IMR-90 (cell line): ENCODE data around the gene FAM171A1. TPM values are rescaled to one million over a fixed set of nuclear protein-coding genes. Genes with fewer than 3 reads are reported as not detected.

Source experiments
- ATAC-seq: fragments of 200-7000 bp; cut with Tn5 transposase; 2 replicates; pipeline ENCODE4 v1.9.1; 2020; ENCODE audit warnings: low read depth, mild to moderate bottlenecking, moderate library complexity
- BruUV-seq: library from RNA; stranded (reverse); fragments of 400-500 nt; replicated peaks from 2 replicates; lab custom pipeline; 2021; lab: Mats Ljungman, UMichigan
- CTCF ChIA-PET: fragments of 300-600 bp; formaldehyde crosslinking; extraction: SDS; loops from one replicate; lab custom pipeline; 2021; ENCODE audit warnings: antibody characterized with exemption; lab: Yijun Ruan, JAX
- POLR2A ChIA-PET: fragments of 300-600 bp; sonication (Branson Sonifier 250); formaldehyde crosslinking; loops from one replicate; lab custom pipeline; 2022; ENCODE audit warnings: antibody characterized with exemption; ENCODE audit not compliant: unreplicated experiment; lab: Charles Lee
- DNase-seq: peaks from one replicate; pipeline ENCODE4 v3.0.0; 2013
- H2AFZ ChIP-seq: replicated peaks from 2 replicates; pipeline ENCODE3; 2013; ENCODE audit warnings: low read length, mild to moderate bottlenecking; ENCODE audit not compliant: poor library complexity
- H2AK5ac ChIP-seq: 2 replicates; pipeline ENCODE4 v1.6.1; 2013; ENCODE audit warnings: low read depth, low read length, inconsistent platforms
- H2AK9ac ChIP-seq: replicated peaks from 2 replicates; pipeline ENCODE3; 2013; ENCODE audit warnings: mild to moderate bottlenecking, low read depth, low read length, moderate library complexity; ENCODE audit not compliant: poor library complexity
- H2BK120ac ChIP-seq: 2 replicates; pipeline ENCODE4 v1.6.1; 2013; ENCODE audit warnings: low read depth, low read length, inconsistent platforms
- H2BK15ac ChIP-seq: 3 replicates; pipeline ENCODE4 v1.6.1; 2013; ENCODE audit warnings: low read depth, low read length, inconsistent platforms
- H2BK20ac ChIP-seq: 2 replicates; pipeline ENCODE4 v1.6.1; 2013; ENCODE audit warnings: low read depth, mild to moderate bottlenecking, inconsistent platforms, low read length, moderate library complexity
- H2BK5ac ChIP-seq: 2 replicates; pipeline ENCODE4 v1.6.1; 2013; ENCODE audit warnings: mild to moderate bottlenecking, low read depth, low read length, inconsistent platforms; ENCODE audit not compliant: poor library complexity, severe bottlenecking
- H3K14ac ChIP-seq: replicated peaks from 2 replicates; pipeline ENCODE4 v1.6.1; 2013; ENCODE audit warnings: low read depth, low read length, inconsistent platforms
- H3K18ac ChIP-seq: 2 replicates; pipeline ENCODE4 v1.6.1; 2013; ENCODE audit warnings: low read depth, low read length, control low read depth
- H3K23ac ChIP-seq: 2 replicates; pipeline ENCODE4 v1.6.1; 2013; ENCODE audit warnings: low read depth, low read length, inconsistent platforms
- H3K27ac ChIP-seq: 2 replicates; pipeline ENCODE4 v1.5.1; 2013; ENCODE audit warnings: mild to moderate bottlenecking, control low read depth, low read length; ENCODE audit not compliant: insufficient read depth
- H3K27me3 ChIP-seq: 2 replicates; pipeline ENCODE4 v1.6.1; 2013; ENCODE audit warnings: low read length; ENCODE audit not compliant: control insufficient read depth, insufficient read depth
- H3K36me3 ChIP-seq: 2 replicates; pipeline ENCODE4 v1.6.1; 2013; ENCODE audit warnings: low read length, mixed read lengths; ENCODE audit not compliant: control insufficient read depth, insufficient read depth
- H3K4ac ChIP-seq: 2 replicates; pipeline ENCODE4 v1.6.1; 2013; ENCODE audit warnings: low read depth, low read length, inconsistent platforms
- H3K4me1 ChIP-seq: 2 replicates; pipeline ENCODE4 v1.6.1; 2013; ENCODE audit warnings: low read length, mixed read lengths; ENCODE audit not compliant: control insufficient read depth, insufficient read depth
- H3K4me2 ChIP-seq: 2 replicates; pipeline ENCODE4 v1.6.1; 2013; ENCODE audit warnings: low read depth, mild to moderate bottlenecking, control low read depth, low read length, moderate library complexity
- H3K4me3 ChIP-seq: 2 replicates; pipeline ENCODE4 v1.5.1; 2013; ENCODE audit warnings: low read depth, mild to moderate bottlenecking, control low read depth, low read length, moderate library complexity; ENCODE audit not compliant: insufficient read depth
- H3K56ac ChIP-seq: 2 replicates; pipeline ENCODE4 v1.6.1; 2013; ENCODE audit warnings: low read length, inconsistent platforms; ENCODE audit not compliant: insufficient read depth; ENCODE audit errors: extremely low read depth
- H3K79me1 ChIP-seq, 2 experiments: 2 replicates each; pipeline ENCODE4 v1.6.1; 2013; ENCODE audit warnings: low read length in 2 of 2, inconsistent platforms in 1 of 2, low read depth in 1 of 2
- H3K9ac ChIP-seq: 2 replicates; pipeline ENCODE4 v1.6.1; 2013; ENCODE audit warnings: low read depth, low read length, control low read depth
- H3K9me1 ChIP-seq: 2 replicates; pipeline ENCODE4 v1.6.1; 2013; ENCODE audit warnings: low read length, inconsistent platforms; ENCODE audit not compliant: insufficient read depth
- H3K9me3 ChIP-seq: 2 replicates; pipeline ENCODE4 v1.6.1; 2013; ENCODE audit warnings: low read length; ENCODE audit not compliant: control insufficient read depth, insufficient read depth
- H4K20me1 ChIP-seq: 2 replicates; pipeline ENCODE4 v1.6.1; 2013; ENCODE audit warnings: low read length, inconsistent platforms; ENCODE audit not compliant: insufficient read depth
- H4K5ac ChIP-seq: 2 replicates; pipeline ENCODE4 v1.6.1; 2013; ENCODE audit warnings: mild to moderate bottlenecking, low read depth, low read length, control low read depth
- H4K8ac ChIP-seq, 2 experiments: 2 replicates each; pipeline ENCODE4 v1.6.1; 2013; ENCODE audit warnings: low read depth in 2 of 2, low read length in 2 of 2, control low read depth in 1 of 2, inconsistent platforms in 1 of 2
- H4K91ac ChIP-seq: 2 replicates; pipeline ENCODE4 v1.6.1; 2013; ENCODE audit warnings: low read depth, low read length, inconsistent platforms; ENCODE audit not compliant: insufficient read depth
- BHLHE40 ChIP-seq: fragments of 150-350 bp; IDR thresholded peaks from 2 replicates; pipeline ENCODE4 v1.6.1; 2016; ENCODE audit warnings: mild to moderate bottlenecking, low read depth, low read length
- CEBPB ChIP-seq: IDR thresholded peaks from 2 replicates; pipeline ENCODE4 v1.6.1; 2012; ENCODE audit warnings: low read depth, low read length, improper control_type of control experiment
- CHD1 ChIP-seq: IDR thresholded peaks from 2 replicates; pipeline ENCODE4 v1.6.1; 2012; ENCODE audit warnings: low read depth, low read length, improper control_type of control experiment
- CTCF ChIP-seq: conservative IDR thresholded peaks from 2 replicates; pipeline ENCODE4 v1.5.1; 2012; ENCODE audit warnings: mild to moderate bottlenecking, low read depth, low read length, improper control_type of control experiment
- FOS ChIP-seq: fragments of 150-350 bp; IDR thresholded peaks from 2 replicates; pipeline ENCODE4 v1.6.1; 2016; ENCODE audit warnings: low read depth, low read length
- MAFK ChIP-seq: IDR thresholded peaks from 2 replicates; pipeline ENCODE4 v1.6.1; 2012; ENCODE audit warnings: low read depth, low read length, improper control_type of control experiment
- MAZ ChIP-seq: IDR thresholded peaks from 2 replicates; pipeline ENCODE4 v1.6.1; 2012; ENCODE audit warnings: low read depth, mild to moderate bottlenecking, low read length, improper control_type of control experiment, moderate library complexity, borderline replicate concordance
- MXI1 ChIP-seq: IDR thresholded peaks from 2 replicates; pipeline ENCODE4 v1.6.1; 2012; ENCODE audit warnings: low read depth, mild to moderate bottlenecking, low read length, moderate library complexity, borderline replicate concordance
- NFE2L2 ChIP-seq: fragments of 150-350 bp; IDR thresholded peaks from 2 replicates; pipeline ENCODE4 v1.6.1; 2016; ENCODE audit warnings: low read depth, mild to moderate bottlenecking, low read length
- POLR2A ChIP-seq: IDR thresholded peaks from 2 replicates; pipeline ENCODE4 v1.6.1; 2012; ENCODE audit warnings: mild to moderate bottlenecking, low read depth, low read length
- RAD21 ChIP-seq: IDR thresholded peaks from 2 replicates; pipeline ENCODE4 v1.6.1; 2012; ENCODE audit warnings: low read length, improper control_type of control experiment
- RCOR1 ChIP-seq: IDR thresholded peaks from 2 replicates; pipeline ENCODE4 v1.6.1; 2012; ENCODE audit warnings: mild to moderate bottlenecking, low read length, improper control_type of control experiment; ENCODE audit not compliant: insufficient replicate concordance
- RFX5 ChIP-seq: IDR thresholded peaks from 2 replicates; pipeline ENCODE4 v1.8.0; 2012; ENCODE audit warnings: low read depth, mild to moderate bottlenecking, low read length, moderate library complexity
- SMC3 ChIP-seq: fragments of 150-350 bp; IDR thresholded peaks from 2 replicates; pipeline ENCODE4 v1.6.1; 2016; ENCODE audit warnings: low read depth, mild to moderate bottlenecking, antibody characterized with exemption, low read length, moderate library complexity
- WGBS, 2 experiments: methylation state at CpG; one replicate each; pipeline versions ENCODE4 v1.1.5 to v1.1.7; 2013; ENCODE audit warnings: missing lambda C conversion rate in 2 of 2; ENCODE audit not compliant: insufficient read length in 1 of 2; ENCODE audit errors: extremely low coverage in 2 of 2; 5-methylcytosine and 5-hydroxymethylcytosine counted together
- dilution Hi-C: fragments of 300-500 bp; cut with HindIII; formaldehyde crosslinking; loops from one replicate; pipeline ENCODE4 v1.14.3; 2018; ENCODE audit warnings: low sequenced_read_pairs; ENCODE audit not compliant: unreplicated experiment
- in situ Hi-C: fragments of 300-500 bp; cut with MboI; formaldehyde crosslinking; loops from 3 replicates; pipeline ENCODE4 v1.14.3; 2019; ENCODE audit warnings: low sequenced_read_pairs, inconsistent platforms, mixed read lengths
- intact Hi-C: fragments of 100-400 bp; cut with micrococcal nuclease; formaldehyde crosslinking; loops from 2 replicates; pipeline ENCODE4 v1.10.0; 2022
- polyA plus RNA-seq, 3 experiments: library from polyadenylated mRNA; depleted of rRNA; stranded (reverse); fragments of >200 nt; gene quantifications; 2 replicates each; pipeline ENCODE4 v1.2.3, GENCODE V29; 2012; ENCODE audit warnings: low replicate concordance in 1 of 3
- total RNA-seq: library from RNA; depleted of rRNA; stranded (reverse); fragments of >200 nt; gene quantifications from 2 replicates; pipeline ENCODE4 v1.2.3, GENCODE V29; 2012
- TF ChIP-seq, protein P1 (sequence below): fragments of 150-350 bp; IDR thresholded peaks from 2 replicates; pipeline ENCODE4 v1.6.1; 2016; ENCODE audit warnings: low read depth, mild to moderate bottlenecking, low read length, moderate library complexity, borderline replicate concordance
- TF ChIP-seq, protein P2 (sequence below): fragments of 150-350 bp; IDR thresholded peaks from 2 replicates; pipeline ENCODE4 v1.6.1; 2017; ENCODE audit warnings: mild to moderate bottlenecking, antibody characterized with exemption, low read length, low read depth

The FAM171A1 gene
- total and polyA plus RNA-seq, 2 of the 4 experiments (the other 2 are of a cell fraction) = 20.3 to 30.6 TPM

GRCh38 chr10:15316871-15317464 is 54.1 kb downstream of the FAM171A1 start:
- dilution Hi-C loops = no loop called here
- in situ Hi-C loops = no loop called here

More at GRCh38 chr10:15316871-15317464, 54.1 kb downstream of the FAM171A1 start:
- H2BK120ac ChIP-seq = no peak overlapping the region
- no TSS peak for BruUV-seq
- 83% methylated on average over 1 of the region's 9 CpGs; no CpG with 5 or more reads in 1 of the 2 experiments for WGBS, 2 experiments
- no peak for TF ChIP-seq SMC3
- no peak for TF ChIP-seq RAD21
- no peak for TF ChIP-seq POLR2A
- no peak for TF ChIP-seq MAZ
- TF ChIP-seq, protein P1, sequence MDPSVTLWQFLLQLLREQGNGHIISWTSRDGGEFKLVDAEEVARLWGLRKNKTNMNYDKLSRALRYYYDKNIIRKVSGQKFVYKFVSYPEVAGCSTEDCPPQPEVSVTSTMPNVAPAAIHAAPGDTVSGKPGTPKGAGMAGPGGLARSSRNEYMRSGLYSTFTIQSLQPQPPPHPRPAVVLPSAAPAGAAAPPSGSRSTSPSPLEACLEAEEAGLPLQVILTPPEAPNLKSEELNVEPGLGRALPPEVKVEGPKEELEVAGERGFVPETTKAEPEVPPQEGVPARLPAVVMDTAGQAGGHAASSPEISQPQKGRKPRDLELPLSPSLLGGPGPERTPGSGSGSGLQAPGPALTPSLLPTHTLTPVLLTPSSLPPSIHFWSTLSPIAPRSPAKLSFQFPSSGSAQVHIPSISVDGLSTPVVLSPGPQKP = no peak
- TF ChIP-seq RCOR1 = no peak
- no peak for TF ChIP-seq FOS
- no peak for TF ChIP-seq NFE2L2
- TF ChIP-seq CHD1 = no peak
- no peak for TF ChIP-seq CEBPB
- no peak for TF ChIP-seq MAFK
- TF ChIP-seq, protein P2, sequence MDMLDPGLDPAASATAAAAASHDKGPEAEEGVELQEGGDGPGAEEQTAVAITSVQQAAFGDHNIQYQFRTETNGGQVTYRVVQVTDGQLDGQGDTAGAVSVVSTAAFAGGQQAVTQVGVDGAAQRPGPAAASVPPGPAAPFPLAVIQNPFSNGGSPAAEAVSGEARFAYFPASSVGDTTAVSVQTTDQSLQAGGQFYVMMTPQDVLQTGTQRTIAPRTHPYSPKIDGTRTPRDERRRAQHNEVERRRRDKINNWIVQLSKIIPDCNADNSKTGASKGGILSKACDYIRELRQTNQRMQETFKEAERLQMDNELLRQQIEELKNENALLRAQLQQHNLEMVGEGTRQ = no peak
- TF ChIP-seq MXI1 = no peak
- TF ChIP-seq BHLHE40 = no peak
- TF ChIP-seq CTCF = no peak
- no peak for TF ChIP-seq RFX5
- no peak for ATAC-seq
- H2AFZ ChIP-seq = no peak overlapping the region
- H3K9me3 ChIP-seq = no peaks in the 10 kb centered on the region
- H4K5ac ChIP-seq = no peak overlapping the region
- peaks cover 8% of the 10 kb centered on the region for H3K4me1 ChIP-seq
- H3K4ac ChIP-seq = no peak overlapping the region
- no peak overlapping the region for H2BK5ac ChIP-seq
- no peak overlapping the region for H4K91ac ChIP-seq
- H3K56ac ChIP-seq = no peak overlapping the region
- intact Hi-C loops = no loop called here
- peaks cover 18 to 40% of the 10 kb centered on the region in 2 experiments; a peak in 3 of 4 replicates for H3K79me1 ChIP-seq
- ChIA-PET POLR2A (no interaction called here), CTCF (no interaction called here)
- no peak overlapping the region for H2BK20ac ChIP-seq
- H3K9me1 ChIP-seq = 0 out of 2 replicates have a peak, but pooled peaks cover 5% of the 10 kb centered on the region
- H3K18ac ChIP-seq = no peak overlapping the region
- H3K23ac ChIP-seq = no peak overlapping the region
- no peaks in the 10 kb centered on the region for H3K27me3 ChIP-seq
- no peak overlapping the region for H4K8ac ChIP-seq
- no peak overlapping the region for H2BK15ac ChIP-seq
- H3K4me2 ChIP-seq = no peak overlapping the region
- H3K4me3 ChIP-seq = no peak overlapping the region
- H3K9ac ChIP-seq = no peak overlapping the region
- peaks cover 3% of the 10 kb centered on the region; the same call in 1 of the 2 replicates for H4K20me1 ChIP-seq
- no peak overlapping the region for H3K14ac ChIP-seq
- H2AK9ac ChIP-seq = no peak overlapping the region
- H3K36me3 ChIP-seq = no peaks in the 10 kb centered on the region
- no peak for DNase-seq
- H2AK5ac ChIP-seq = no peak overlapping the region
- no peak overlapping the region for H3K27ac ChIP-seq
